NB4 (cell line): Measurements from ENCODE around the gene CCL5.

Experiments
- POLR2A ChIP-seq: IDR thresholded peaks from 2 replicates; pipeline ENCODE4 v1.6.1; 2011; ENCODE audit warnings: mild to moderate bottlenecking; ENCODE audit not compliant: insufficient read length; ENCODE audit errors: extremely low read depth
- TF ChIP-seq, protein P1 (sequence below): IDR thresholded peaks from one replicate; pipeline ENCODE4 v1.5.1; 2012; ENCODE audit warnings: low read depth, low read length
- TF ChIP-seq, protein P2 (sequence below): IDR thresholded peaks from 2 replicates; pipeline ENCODE4 v1.6.1; 2011; ENCODE audit warnings: low read depth, low read length

DNA sequence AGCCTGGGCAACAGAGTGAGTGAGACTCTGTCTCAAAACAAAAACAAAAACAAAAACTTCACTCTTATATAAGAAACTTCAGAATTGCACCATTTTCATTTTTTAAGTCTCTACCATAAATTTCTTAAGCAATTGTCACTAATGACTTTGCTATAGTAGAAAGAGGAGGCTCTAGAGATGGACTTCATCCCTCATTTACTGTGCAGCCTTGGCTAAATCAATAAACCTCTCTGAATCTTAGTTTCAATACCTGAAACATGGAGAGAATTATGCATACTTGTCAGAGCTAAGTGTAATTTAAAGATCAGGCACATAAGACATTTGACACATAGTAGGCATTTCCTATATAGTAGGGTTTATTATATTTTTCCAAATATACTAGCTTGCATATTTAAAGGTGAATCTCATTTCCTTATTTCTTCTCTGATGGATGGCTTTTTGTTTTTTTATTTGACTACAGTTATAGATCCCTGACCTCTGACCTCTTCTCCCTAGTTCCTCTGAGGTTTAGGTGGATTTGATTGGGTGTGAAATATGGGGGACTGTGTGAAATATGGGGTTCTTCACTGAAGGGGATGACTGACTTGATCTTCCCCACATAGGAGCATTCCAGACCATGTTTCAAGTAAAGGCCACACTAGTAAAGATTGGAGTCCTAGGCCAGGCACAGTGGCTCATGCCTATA, 2.7 kb downstream of the CCL5 start:
- TF ChIP-seq, protein P1, sequence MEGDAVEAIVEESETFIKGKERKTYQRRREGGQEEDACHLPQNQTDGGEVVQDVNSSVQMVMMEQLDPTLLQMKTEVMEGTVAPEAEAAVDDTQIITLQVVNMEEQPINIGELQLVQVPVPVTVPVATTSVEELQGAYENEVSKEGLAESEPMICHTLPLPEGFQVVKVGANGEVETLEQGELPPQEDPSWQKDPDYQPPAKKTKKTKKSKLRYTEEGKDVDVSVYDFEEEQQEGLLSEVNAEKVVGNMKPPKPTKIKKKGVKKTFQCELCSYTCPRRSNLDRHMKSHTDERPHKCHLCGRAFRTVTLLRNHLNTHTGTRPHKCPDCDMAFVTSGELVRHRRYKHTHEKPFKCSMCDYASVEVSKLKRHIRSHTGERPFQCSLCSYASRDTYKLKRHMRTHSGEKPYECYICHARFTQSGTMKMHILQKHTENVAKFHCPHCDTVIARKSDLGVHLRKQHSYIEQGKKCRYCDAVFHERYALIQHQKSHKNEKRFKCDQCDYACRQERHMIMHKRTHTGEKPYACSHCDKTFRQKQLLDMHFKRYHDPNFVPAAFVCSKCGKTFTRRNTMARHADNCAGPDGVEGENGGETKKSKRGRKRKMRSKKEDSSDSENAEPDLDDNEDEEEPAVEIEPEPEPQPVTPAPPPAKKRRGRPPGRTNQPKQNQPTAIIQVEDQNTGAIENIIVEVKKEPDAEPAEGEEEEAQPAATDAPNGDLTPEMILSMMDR, result no peak
- TF ChIP-seq, protein P2, sequence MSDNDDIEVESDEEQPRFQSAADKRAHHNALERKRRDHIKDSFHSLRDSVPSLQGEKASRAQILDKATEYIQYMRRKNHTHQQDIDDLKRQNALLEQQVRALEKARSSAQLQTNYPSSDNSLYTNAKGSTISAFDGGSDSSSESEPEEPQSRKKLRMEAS, result no peak
- TF ChIP-seq POLR2A, result no peak
